GM19455 (cell line): ENCODE measurements around the gene RFC3.

Experiments
- ATAC-seq: cut with Tn5 transposase; IDR thresholded peaks from one replicate; pipeline ENCODE4 v1.9.1; 2021; ENCODE audit not compliant: unreplicated experiment

Gene RFC3

GRCh38 chr13:33863188-33863789 lies 45.3 kb downstream of the RFC3 start:
- no peak for ATAC-seq

- ATAC-seq: no peak
Observed at GRCh38 chr13:33865945-33866344, 48.0 kb downstream of the RFC3 start.

- ATAC-seq: no peak
Observed at GRCh38 chr13:33867472-33867871, 49.5 kb downstream of the RFC3 start.

DNA sequence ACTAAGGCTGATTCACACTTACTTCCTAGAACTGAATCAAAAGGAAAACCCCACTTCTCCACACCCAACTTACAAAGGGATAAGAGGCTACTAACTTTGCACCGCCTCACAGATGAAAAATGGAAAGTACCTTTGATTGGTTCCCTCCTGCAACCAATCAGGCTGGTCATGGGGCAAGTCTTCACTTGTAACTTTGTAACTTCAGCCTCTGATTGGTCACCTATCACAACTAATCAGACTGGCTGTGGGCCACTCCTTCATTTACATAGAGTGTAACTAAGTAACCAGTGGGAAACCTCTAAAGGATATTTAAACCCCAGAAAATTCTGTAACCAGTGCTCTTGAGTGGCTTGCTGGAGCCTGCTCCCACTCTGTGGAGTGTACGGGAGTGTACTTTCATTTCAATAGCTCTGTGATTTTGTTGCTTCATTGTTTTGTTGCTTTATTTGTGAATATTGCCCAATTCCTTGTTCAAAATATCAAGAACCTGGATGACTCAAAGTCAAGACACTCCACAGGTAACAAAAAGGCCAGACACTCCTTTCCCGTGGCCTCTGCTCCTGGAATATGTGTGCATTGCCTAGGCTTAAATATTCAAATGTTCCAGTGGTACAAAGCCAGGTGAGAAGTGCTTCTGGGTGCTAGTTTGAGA lies 50.5 kb downstream of the RFC3 start:
- no peak for ATAC-seq

GRCh38 chr13:33869005-33869404 lies 51.1 kb downstream of the RFC3 start:
- no peak for ATAC-seq

- ATAC-seq: no peak
Observed at GRCh38 chr13:33870046-33870668, 52.2 kb downstream of the RFC3 start.

- no peak for ATAC-seq
Observed at GRCh38 chr13:33871207-33872004, 53.5 kb downstream of the RFC3 start.

- no peak for ATAC-seq
Observed at GRCh38 chr13:33872005-33872351, 54.0 kb downstream of the RFC3 start.

DNA sequence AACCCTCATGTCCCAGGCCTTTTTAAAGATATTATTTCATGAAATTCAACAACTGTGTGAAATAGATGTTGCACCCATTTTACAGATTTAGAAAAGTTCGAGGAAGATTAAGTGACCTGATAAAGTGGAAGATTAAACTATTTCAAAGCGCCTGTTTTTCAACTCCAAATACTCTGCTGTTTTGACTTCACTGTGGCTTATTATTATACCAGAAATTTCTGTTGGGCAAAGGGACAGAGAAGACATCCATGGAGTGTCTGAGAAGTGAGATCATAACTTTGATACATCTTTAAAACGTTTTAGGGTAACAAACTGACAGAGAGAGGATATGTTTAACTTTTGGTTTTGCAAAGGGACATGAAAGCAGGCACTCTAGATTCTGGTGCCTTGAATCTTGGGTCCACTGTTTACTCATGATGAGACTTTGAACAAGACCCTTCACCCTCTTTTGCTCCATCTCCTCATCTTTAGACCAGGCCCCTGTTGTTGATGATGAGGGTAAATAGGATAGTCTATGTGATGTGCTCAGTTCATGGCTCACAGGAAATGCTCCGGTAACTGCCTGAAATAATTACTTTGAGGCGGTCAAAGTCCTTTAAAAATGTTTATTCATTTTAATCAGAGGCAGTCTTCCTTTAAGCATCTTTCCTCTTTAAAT lies 55.4 kb downstream of the RFC3 start:
- no peak for ATAC-seq

DNA sequence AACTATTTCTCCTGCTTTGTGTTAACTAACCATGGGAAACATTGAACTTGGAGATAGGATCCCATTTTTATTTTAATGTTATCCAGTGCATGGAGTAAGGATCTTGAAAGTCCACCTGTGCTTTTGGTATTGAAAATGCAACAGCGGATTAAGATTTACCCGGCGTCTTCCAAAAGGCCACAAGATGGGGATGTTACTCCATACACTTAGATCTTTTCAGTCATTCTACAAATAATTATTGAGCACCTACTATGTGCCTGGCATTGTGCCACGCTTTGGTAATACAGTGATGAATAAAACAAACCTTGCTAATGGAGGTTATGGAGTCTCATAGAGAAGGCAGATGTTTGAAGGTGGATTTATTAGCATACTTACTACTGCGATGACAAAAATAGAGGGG lies 56.9 kb downstream of the RFC3 start:
- ATAC-seq: no peak

GRCh38 chr13:33875618-33876401 lies 57.9 kb downstream of the RFC3 start:
- no peak for ATAC-seq

GRCh38 chr13:33876716-33877394 lies 58.9 kb downstream of the RFC3 start:
- no peak for ATAC-seq

DNA sequence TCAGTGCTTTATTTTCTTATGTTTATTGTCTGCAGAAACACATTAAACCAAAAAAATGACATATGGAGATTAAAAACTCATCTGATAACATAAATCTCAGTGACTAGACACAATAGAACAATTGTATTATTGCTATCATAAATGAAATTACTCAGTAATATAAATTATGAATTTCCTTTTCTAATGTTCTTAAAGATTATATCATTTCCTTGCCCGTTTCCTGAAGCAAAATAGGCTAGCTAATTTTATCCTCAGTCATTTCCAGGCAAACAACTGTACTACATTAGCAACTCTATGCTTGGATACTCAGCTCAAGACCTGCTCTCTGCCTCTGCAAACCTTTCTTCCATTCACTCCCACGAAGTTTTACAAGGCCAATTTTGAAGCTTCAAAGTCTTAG lies 61.2 kb downstream of the RFC3 start:
- no peak for ATAC-seq

- no peak for ATAC-seq
Observed at GRCh38 chr13:33882804-33883203, 64.9 kb downstream of the RFC3 start.

DNA sequence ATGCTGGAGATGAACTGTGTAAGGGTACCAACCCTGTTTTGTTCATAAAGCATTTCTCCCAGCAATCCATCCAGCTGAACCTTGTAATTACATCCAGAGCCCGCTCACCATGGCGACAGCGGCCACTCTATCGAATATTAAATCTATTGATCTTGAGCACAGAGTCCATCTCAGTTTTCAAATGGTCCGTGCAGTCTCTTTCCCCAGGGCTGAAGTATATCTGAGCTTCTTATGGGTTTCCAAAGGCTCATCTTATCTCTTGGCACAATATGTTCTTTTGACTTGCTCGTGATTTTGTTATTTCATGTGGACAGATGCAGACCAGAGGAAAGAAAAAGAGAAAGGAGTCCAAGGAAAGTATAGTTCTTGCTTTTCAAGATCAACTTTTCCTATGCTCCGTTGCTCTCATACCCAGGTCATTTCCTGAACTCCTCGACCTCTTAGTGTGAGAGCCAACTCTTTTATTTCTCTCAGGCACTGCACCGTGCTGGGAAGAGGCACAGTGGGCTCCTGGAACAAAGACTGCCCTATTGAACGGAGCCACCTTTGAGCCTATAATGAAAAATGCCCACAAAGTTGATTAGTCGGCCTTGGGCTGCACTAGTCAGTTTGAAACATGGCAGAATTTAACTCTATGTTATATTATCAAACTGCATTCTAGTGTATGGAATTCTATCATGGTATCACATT lies 66.7 kb downstream of the RFC3 start:
- ATAC-seq: no peak
